Stimulated activated CD8-positive, alpha-beta memory T cell treated with anti-CD3 and anti-CD28 coated beads, Interleukin-12 subunit alpha, Interleukin-12 subunit beta, amount 100 ng/mL, for 1 hour (primary cell): Measurements from ENCODE around the gene FKBP14.

Experiments used
- DNase-seq: peaks from one replicate; pipeline ENCODE4 v3.0.0-alpha.2; 2020; ENCODE audit warnings: low read depth

FKBP14 gene

GRCh38 chr7:30032310-30033125 is 6.0 kb upstream of the FKBP14 start:
- DNase-seq, result no peak

GRCh38 chr7:30029696-30030095 is 3.2 kb upstream of the FKBP14 start:
- DNase-seq, result no peak

GRCh38 chr7:30028749-30029635 is 2.5 kb upstream of the FKBP14 start:
- DNase-seq, result peak; percentile 2

GRCh38 chr7:30028216-30028748 is 1.8 kb upstream of the FKBP14 start, which contains the start of gene PLEKHA8:
Gene PLEKHA8 (plus strand): TSS chr7:30028412. CDS start chr7:30028763, 351 bp downstream.
- peak; percentile 77 for DNase-seq

GRCh38 chr7:30027740-30028215 is 1.3 kb upstream of the FKBP14 start:
- DNase-seq, result no peak

GRCh38 chr7:30027065-30027456 is 559 bp upstream of the FKBP14 start:
- no peak for DNase-seq

- DNase-seq, result no peak
Observed at GRCh38 chr7:30023524-30023923, 3.0 kb downstream of the FKBP14 start.

- DNase-seq, result no peak
Observed at GRCh38 chr7:30022991-30023390, 3.5 kb downstream of the FKBP14 start.

- no peak for DNase-seq
Observed at GRCh38 chr7:30020535-30020934, 6.0 kb downstream of the FKBP14 start.

GRCh38 chr7:30019960-30020359 is 6.5 kb downstream of the FKBP14 start:
- DNase-seq, result no peak

- DNase-seq, result no peak
Observed at GRCh38 chr7:30019387-30019786, 7.1 kb downstream of the FKBP14 start.

GRCh38 chr7:30018451-30018850 is 8.1 kb downstream of the FKBP14 start:
- no peak for DNase-seq

- DNase-seq, result no peak
Observed at GRCh38 chr7:30012757-30013156, 13.7 kb downstream of the FKBP14 start.

- no peak for DNase-seq
Observed at GRCh38 chr7:30010021-30010420, 16.5 kb downstream of the FKBP14 start.

GRCh38 chr7:30005464-30005863 is 21.0 kb downstream of the FKBP14 start:
- no peak for DNase-seq

GRCh38 chr7:30003098-30003497 is 23.4 kb downstream of the FKBP14 start:
- DNase-seq, result no peak

- DNase-seq, result no peak
Observed at GRCh38 chr7:30001998-30002397, 24.5 kb downstream of the FKBP14 start.

GRCh38 chr7:29998489-29998888 is 28.0 kb downstream of the FKBP14 start:
- DNase-seq, result no peak

GRCh38 chr7:29996321-29996720 is 30.2 kb downstream of the FKBP14 start:
- no peak for DNase-seq

- DNase-seq, result no peak
Observed at GRCh38 chr7:29995652-29996051, 30.9 kb downstream of the FKBP14 start.

GRCh38 chr7:29993140-29993539 is 33.4 kb downstream of the FKBP14 start:
- DNase-seq, result no peak

- DNase-seq, result no peak
Observed at GRCh38 chr7:29991937-29992336, 34.6 kb downstream of the FKBP14 start.

- no peak for DNase-seq
Observed at GRCh38 chr7:29990931-29991330, 35.6 kb downstream of the FKBP14 start.
